ENCODE data around the gene TAF5.
"Not testable (repeated sequence)": the region's sequence is repeated elsewhere in the genome, so short reads cannot be mapped to it uniquely, and the experiment has no call there.

Gene TAF5

GRCh38 chr10:103415581-103415980, 47.8 kb downstream of the TAF5 start:
- no peaks in the 10 kb centered on the region for H3K9me3 ChIP-seq (ENCODE audit: control insufficient read depth in 1 of 2, low read length in 2 of 2)
- H3K27me3 ChIP-seq (ENCODE audit: low read depth, low read length): no peaks in the 10 kb centered on the region
- H3K4me1 ChIP-seq (ENCODE audit: control insufficient read depth in 1 of 2, insufficient read depth in 2 of 2, low read length in 2 of 2): no peaks in the 10 kb centered on the region
- no peak overlapping the region for H3K4me3 ChIP-seq (ENCODE audit: low read depth in 1 of 2, low read length in 2 of 2)
- peaks cover 80 to 85% of the 10 kb centered on the region in 2 donors for H3K36me3 ChIP-seq (ENCODE audit: control insufficient read depth in 1 of 2, insufficient read depth in 2 of 2, low read length in 2 of 2)
- no peak overlapping the region for H3K27ac ChIP-seq (ENCODE audit: low read length)

GRCh38 chr10:103416436-103417147, 48.8 kb downstream of the TAF5 start:
- H3K4me3 ChIP-seq (ENCODE audit: low read depth in 1 of 2, low read length in 2 of 2): no peak overlapping the region
- H3K36me3 ChIP-seq (ENCODE audit: control insufficient read depth in 1 of 2, insufficient read depth in 2 of 2, low read length in 2 of 2): peaks cover 82 to 90% of the 10 kb centered on the region in 2 donors
- H3K27ac ChIP-seq (ENCODE audit: low read length): no peak overlapping the region
- H3K27me3 ChIP-seq (ENCODE audit: low read depth, low read length): no peaks in the 10 kb centered on the region
- no peaks in the 10 kb centered on the region for H3K9me3 ChIP-seq (ENCODE audit: control insufficient read depth in 1 of 2, low read length in 2 of 2)
- no peaks in the 10 kb centered on the region for H3K4me1 ChIP-seq (ENCODE audit: control insufficient read depth in 1 of 2, insufficient read depth in 2 of 2, low read length in 2 of 2)

GRCh38 chr10:103417148-103417469, 49.3 kb downstream of the TAF5 start:
- not testable (repeated sequence) for H3K9me3 ChIP-seq (ENCODE audit: control insufficient read depth in 1 of 2, low read length in 2 of 2); H3K4me1 ChIP-seq (ENCODE audit: control insufficient read depth in 1 of 2, insufficient read depth in 2 of 2, low read length in 2 of 2); H3K27me3 ChIP-seq (ENCODE audit: low read depth, low read length); H3K4me3 ChIP-seq (ENCODE audit: low read depth in 1 of 2, low read length in 2 of 2); H3K27ac ChIP-seq (ENCODE audit: low read length)
- peaks cover 80 to 90% of the 10 kb centered on the region in 2 donors for H3K36me3 ChIP-seq (ENCODE audit: control insufficient read depth in 1 of 2, insufficient read depth in 2 of 2, low read length in 2 of 2)

GRCh38 chr10:103417601-103418000, 49.8 kb downstream of the TAF5 start:
- peaks cover 83 to 91% of the 10 kb centered on the region in 2 donors for H3K36me3 ChIP-seq (ENCODE audit: control insufficient read depth in 1 of 2, insufficient read depth in 2 of 2, low read length in 2 of 2)
- H3K9me3 ChIP-seq (ENCODE audit: control insufficient read depth in 1 of 2, low read length in 2 of 2): no peaks in the 10 kb centered on the region

GRCh38 chr10:103419101-103419500, 51.3 kb downstream of the TAF5 start:
- H3K27ac ChIP-seq (ENCODE audit: low read length): no peak overlapping the region
- H3K36me3 ChIP-seq (ENCODE audit: control insufficient read depth in 1 of 2, insufficient read depth in 2 of 2, low read length in 2 of 2): peaks cover 84 to 91% of the 10 kb centered on the region in 2 donors

More at GRCh38 chr10:103417601-103418000, 49.8 kb downstream of the TAF5 start:
- Histone ChIP-seq H3K27ac (ENCODE audit: low read length) (no peak overlapping the region), H3K4me3 (ENCODE audit: low read depth in 1 of 2, low read length in 2 of 2) (no peak overlapping the region), H3K4me1 (ENCODE audit: control insufficient read depth in 1 of 2, insufficient read depth in 2 of 2, low read length in 2 of 2) (no peaks in the 10 kb centered on the region), H3K27me3 (ENCODE audit: low read depth, low read length) (no peaks in the 10 kb centered on the region)

GRCh38 chr10:103423748-103424147, 56.0 kb downstream of the TAF5 start:
- no peaks in the 10 kb centered on the region for H3K9me3 ChIP-seq (ENCODE audit: control insufficient read depth in 1 of 2, low read length in 2 of 2)
- H3K27me3 ChIP-seq (ENCODE audit: low read depth, low read length): no peaks in the 10 kb centered on the region
- H3K27ac ChIP-seq (ENCODE audit: low read length): no peak overlapping the region
- H3K36me3 ChIP-seq (ENCODE audit: control insufficient read depth in 1 of 2, insufficient read depth in 2 of 2, low read length in 2 of 2): peaks cover 58 to 73% of the 10 kb centered on the region in 2 donors
- H3K4me1 ChIP-seq (ENCODE audit: control insufficient read depth in 1 of 2, insufficient read depth in 2 of 2, low read length in 2 of 2): no peaks in the 10 kb centered on the region
- H3K4me3 ChIP-seq (ENCODE audit: low read depth in 1 of 2, low read length in 2 of 2): no peak overlapping the region

More at GRCh38 chr10:103419101-103419500, 51.3 kb downstream of the TAF5 start:
- Histone ChIP-seq H3K4me3 (ENCODE audit: low read depth in 1 of 2, low read length in 2 of 2) (no peak overlapping the region), H3K4me1 (ENCODE audit: control insufficient read depth in 1 of 2, insufficient read depth in 2 of 2, low read length in 2 of 2) (no peaks in the 10 kb centered on the region), H3K27me3 (ENCODE audit: low read depth, low read length) (no peaks in the 10 kb centered on the region), H3K9me3 (ENCODE audit: control insufficient read depth in 1 of 2, low read length in 2 of 2) (no peaks in the 10 kb centered on the region)

GRCh38 chr10:103427866-103428265, 60.1 kb downstream of the TAF5 start:
- no peak overlapping the region for H3K4me3 ChIP-seq (ENCODE audit: low read depth in 1 of 2, low read length in 2 of 2)
- peaks cover 42 to 51% of the 10 kb centered on the region in 2 donors for H3K36me3 ChIP-seq (ENCODE audit: control insufficient read depth in 1 of 2, insufficient read depth in 2 of 2, low read length in 2 of 2)
- no peaks in the 10 kb centered on the region for H3K9me3 ChIP-seq (ENCODE audit: control insufficient read depth in 1 of 2, low read length in 2 of 2)

GRCh38 chr10:103428989-103429643, 61.3 kb downstream of the TAF5 start:
- H3K36me3 ChIP-seq (ENCODE audit: control insufficient read depth in 1 of 2, insufficient read depth in 2 of 2, low read length in 2 of 2): peaks cover 37 to 47% of the 10 kb centered on the region in 2 donors

More at GRCh38 chr10:103427866-103428265, 60.1 kb downstream of the TAF5 start:
- Histone ChIP-seq H3K4me1 (ENCODE audit: control insufficient read depth in 1 of 2, insufficient read depth in 2 of 2, low read length in 2 of 2) (peaks cover 0 to 3% of the 10 kb centered on the region in 2 donors), H3K27me3 (ENCODE audit: low read depth, low read length) (no peaks in the 10 kb centered on the region), H3K27ac (ENCODE audit: low read length) (no peak overlapping the region)

GRCh38 chr10:103429647-103430046, 61.9 kb downstream of the TAF5 start:
- no peak overlapping the region for H3K27ac ChIP-seq (ENCODE audit: low read length)
- H3K4me3 ChIP-seq (ENCODE audit: low read depth in 1 of 2, low read length in 2 of 2): no peak overlapping the region
- no peaks in the 10 kb centered on the region for H3K9me3 ChIP-seq (ENCODE audit: control insufficient read depth in 1 of 2, low read length in 2 of 2)
- H3K4me1 ChIP-seq (ENCODE audit: control insufficient read depth in 1 of 2, insufficient read depth in 2 of 2, low read length in 2 of 2): peaks cover 0 to 3% of the 10 kb centered on the region in 2 donors
- H3K36me3 ChIP-seq (ENCODE audit: control insufficient read depth in 1 of 2, insufficient read depth in 2 of 2, low read length in 2 of 2): peaks cover 37 to 47% of the 10 kb centered on the region in 2 donors
- H3K27me3 ChIP-seq (ENCODE audit: low read depth, low read length): no peaks in the 10 kb centered on the region

More at GRCh38 chr10:103428989-103429643, 61.3 kb downstream of the TAF5 start:
- H3K27me3 ChIP-seq (ENCODE audit: low read depth, low read length): no peaks in the 10 kb centered on the region
- H3K4me3 ChIP-seq (ENCODE audit: low read depth in 1 of 2, low read length in 2 of 2): no peak overlapping the region
- peaks cover 0 to 3% of the 10 kb centered on the region in 2 donors for H3K4me1 ChIP-seq (ENCODE audit: control insufficient read depth in 1 of 2, insufficient read depth in 2 of 2, low read length in 2 of 2)
- H3K27ac ChIP-seq (ENCODE audit: low read length): no peak overlapping the region
- H3K9me3 ChIP-seq (ENCODE audit: control insufficient read depth in 1 of 2, low read length in 2 of 2): no peaks in the 10 kb centered on the region

GRCh38 chr10:103431902-103432301, 64.1 kb downstream of the TAF5 start:
- Histone ChIP-seq H3K27me3 (ENCODE audit: low read depth, low read length) (no peaks in the 10 kb centered on the region), H3K9me3 (ENCODE audit: control insufficient read depth in 1 of 2, low read length in 2 of 2) (no peaks in the 10 kb centered on the region), H3K36me3 (ENCODE audit: control insufficient read depth in 1 of 2, insufficient read depth in 2 of 2, low read length in 2 of 2) (peaks cover 37 to 47% of the 10 kb centered on the region in 2 donors), H3K4me3 (ENCODE audit: low read depth in 1 of 2, low read length in 2 of 2) (no peak overlapping the region), H3K4me1 (ENCODE audit: control insufficient read depth in 1 of 2, insufficient read depth in 2 of 2, low read length in 2 of 2) (peaks cover 0 to 3% of the 10 kb centered on the region in 2 donors), H3K27ac (ENCODE audit: low read length) (no peak overlapping the region)

- no peaks in the 10 kb centered on the region for H3K9me3 ChIP-seq (ENCODE audit: control insufficient read depth in 1 of 2, low read length in 2 of 2)
- H3K27ac ChIP-seq (ENCODE audit: low read length): no peak overlapping the region
- no peaks in the 10 kb centered on the region for H3K27me3 ChIP-seq (ENCODE audit: low read depth, low read length)
- H3K36me3 ChIP-seq (ENCODE audit: control insufficient read depth in 1 of 2, insufficient read depth in 2 of 2, low read length in 2 of 2): peaks cover 44 to 47% of the 10 kb centered on the region in 2 donors
- H3K4me1 ChIP-seq (ENCODE audit: control insufficient read depth in 1 of 2, insufficient read depth in 2 of 2, low read length in 2 of 2): peaks cover 0 to 3% of the 10 kb centered on the region in 2 donors
- H3K4me3 ChIP-seq (ENCODE audit: low read depth in 1 of 2, low read length in 2 of 2): no peak overlapping the region
Measured at GRCh38 chr10:103433858-103434257, 66.1 kb downstream of the TAF5 start.
